Stimulated activated CD4-positive, alpha-beta T cell treated with anti-CD3 and anti-CD28 coated beads, Interleukin-15, amount 100 ng/mL, for 48 hours (primary cell): ENCODE measurements around the gene LTBP1.
"Not testable (repeated sequence)": the region's sequence is repeated elsewhere in the genome, so short reads cannot be mapped to it uniquely, and the experiment has no call there.

Source experiments
- DNase-seq, 2 donors: peaks; one replicate each; pipeline ENCODE4 v3.0.0-alpha.2; 2020; ENCODE audit warnings: low read depth in 2 of 2

The LTBP1 gene

DNA sequence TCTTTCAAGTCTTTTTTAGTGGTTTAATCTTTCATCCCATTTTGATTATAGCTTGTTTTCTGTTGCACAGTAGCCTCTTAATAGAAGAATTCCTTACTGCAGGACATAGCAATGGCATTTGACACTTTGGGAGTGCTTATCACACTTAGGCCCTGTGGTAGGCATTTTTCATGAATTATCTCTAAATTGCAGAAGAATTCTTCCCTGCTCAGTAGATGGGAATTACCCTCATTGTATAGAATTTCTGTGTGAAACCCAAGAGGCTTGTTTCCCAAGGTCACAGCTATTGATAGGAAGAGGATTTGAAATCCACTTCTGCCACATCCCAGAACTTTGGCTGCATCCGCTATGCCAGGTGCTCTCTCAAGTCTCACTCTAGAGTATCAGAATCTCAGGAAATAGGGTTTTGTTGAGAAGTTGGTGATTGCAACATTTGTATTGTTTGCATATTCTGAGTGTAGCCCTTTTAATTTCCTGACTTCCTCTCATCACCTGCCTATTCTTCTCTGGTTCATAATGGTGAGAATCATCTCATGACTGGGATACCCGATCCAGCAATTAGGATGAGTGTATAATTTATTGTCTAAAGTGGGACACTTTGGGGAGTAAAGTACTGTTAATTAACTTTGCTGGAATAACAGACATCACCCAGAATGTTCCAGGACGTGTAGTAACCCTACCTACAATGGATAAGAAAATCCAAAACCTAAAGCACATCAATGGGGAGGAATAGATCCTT, 274.5 kb downstream of the LTBP1 start:
- DNase-seq = no peak

DNA sequence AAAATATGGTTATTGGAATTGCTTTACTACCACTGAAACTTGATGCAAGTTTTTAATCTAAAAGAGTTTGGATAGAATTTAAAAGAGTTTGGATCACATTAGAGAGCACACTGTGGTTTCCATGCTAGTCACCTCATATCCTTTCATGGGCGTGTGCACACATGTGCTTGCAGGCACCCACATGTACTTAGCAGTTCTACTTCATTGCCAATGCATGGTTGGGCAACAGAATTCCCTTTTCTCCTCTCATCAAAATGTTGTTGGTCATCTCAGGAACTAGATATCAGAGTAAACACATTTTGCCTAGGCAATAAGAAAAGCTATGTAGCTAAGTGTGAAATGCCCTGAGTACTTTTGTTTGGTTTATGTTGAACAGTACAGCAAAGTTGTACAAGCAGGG, 275.6 kb downstream of the LTBP1 start:
- no peak for DNase-seq

DNA sequence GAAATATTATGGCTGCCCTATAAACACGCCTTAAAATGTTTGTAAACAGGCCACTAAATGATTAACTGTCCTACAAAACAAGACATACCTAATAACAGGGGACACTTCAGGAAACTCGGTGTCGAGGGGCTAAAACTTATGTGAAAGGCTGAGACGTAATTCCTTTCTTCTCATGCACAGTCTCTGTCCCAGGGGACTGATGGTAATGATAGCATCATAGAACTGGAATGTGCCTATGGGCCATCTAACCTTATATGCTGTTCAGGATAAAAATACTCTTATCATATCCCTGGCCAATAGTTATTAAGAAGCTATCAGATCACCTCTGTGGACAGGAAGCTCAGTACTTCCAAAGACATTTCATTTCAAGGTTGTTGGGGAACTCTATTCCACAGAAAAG, 277.1 kb downstream of the LTBP1 start:
- no peak for DNase-seq

DNA sequence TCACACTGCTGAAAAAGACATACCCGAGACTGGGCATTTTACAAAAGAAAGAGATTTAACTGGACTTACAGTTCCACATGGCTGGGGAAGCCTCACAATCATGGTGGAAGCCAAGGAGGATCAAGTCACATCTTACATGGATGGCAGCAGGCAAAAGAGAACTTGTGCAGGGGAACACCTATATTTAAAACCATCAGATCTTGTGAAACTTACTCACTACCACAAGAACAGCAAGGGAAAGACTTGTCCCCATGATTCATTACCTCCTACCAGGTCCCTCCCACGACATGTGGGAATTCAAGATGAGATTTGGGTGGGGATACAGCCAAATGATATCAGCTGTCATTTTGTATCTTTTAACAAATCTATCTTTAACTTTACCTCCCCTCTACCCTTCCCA, 278.6 kb downstream of the LTBP1 start:
- DNase-seq = no peak

DNA sequence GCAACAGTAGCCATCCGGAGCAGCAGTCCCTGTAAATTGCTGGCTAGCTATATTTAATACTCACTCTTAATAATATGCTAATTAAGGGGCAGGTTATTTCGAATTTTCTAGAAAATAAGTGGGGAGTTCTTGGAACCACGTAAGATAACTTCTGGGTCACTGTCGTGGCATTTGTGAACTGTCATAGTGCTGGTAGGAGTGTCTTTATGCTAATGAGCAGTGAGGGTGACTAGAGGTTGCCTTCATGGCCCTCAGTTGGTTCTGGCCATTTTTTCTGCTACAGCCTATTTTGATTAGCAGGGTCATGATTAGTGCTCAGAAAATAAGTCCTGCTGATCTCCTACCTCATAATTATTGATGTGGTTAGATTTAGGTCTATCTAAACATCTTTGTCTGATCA, 279.8 kb downstream of the LTBP1 start:
- DNase-seq = no peak

DNA sequence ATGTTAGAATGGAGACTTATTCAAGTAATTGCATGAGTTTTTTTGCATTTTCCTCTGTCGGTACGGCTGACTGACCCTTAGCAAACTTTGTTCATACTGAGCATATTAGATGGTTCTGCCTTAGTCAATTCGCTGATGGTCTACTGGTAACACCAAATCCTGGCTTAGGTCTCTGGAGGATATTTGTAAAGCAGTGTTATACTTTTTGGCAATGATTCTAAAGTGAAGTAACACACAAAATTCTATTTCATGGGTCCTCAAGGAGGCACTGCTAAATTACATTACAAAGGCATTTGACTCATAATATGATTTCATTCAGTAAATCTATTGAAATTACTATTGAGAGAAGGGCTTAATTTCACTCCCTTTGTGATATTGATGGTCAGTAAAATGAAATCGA, 282.9 kb downstream of the LTBP1 start:
- DNase-seq = no peak

DNA sequence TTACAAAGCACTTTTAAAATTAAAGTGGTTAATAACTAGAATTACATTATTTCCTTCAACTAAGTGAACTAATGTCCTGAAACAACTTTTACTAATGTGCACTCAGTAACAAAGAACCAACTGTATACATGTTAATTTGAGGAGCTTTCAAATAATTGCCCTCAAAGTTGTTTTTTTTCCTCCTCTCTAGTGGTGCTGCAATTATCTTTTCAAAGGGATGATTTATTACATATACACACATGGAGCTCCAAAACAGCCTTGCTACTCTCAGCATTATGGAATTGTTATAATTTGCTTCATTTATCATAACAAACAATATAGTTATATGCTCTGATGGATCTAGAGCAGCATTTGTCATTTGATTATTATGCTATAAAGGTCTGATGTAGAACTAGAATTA, 283.4 kb downstream of the LTBP1 start:
- no peak for DNase-seq

DNA sequence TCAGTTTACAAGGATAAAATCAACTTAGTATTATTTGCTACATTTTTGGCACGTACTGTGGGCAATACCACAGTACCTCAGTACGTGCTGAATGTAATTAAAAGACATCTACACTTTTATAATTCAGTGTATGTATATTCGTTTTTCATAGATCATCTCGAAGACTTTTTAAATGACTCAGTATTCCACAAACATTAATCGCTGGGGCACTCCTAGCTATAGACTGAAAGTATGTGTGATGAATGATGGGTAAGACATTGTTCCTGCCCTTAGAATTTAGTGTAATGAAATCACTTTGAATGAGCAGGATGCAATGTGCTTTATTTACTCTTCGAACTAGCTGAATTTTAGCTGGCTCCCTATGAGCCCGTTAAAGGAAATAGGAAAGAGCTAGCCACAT, 284.1 kb downstream of the LTBP1 start:
- DNase-seq = no peak

DNA sequence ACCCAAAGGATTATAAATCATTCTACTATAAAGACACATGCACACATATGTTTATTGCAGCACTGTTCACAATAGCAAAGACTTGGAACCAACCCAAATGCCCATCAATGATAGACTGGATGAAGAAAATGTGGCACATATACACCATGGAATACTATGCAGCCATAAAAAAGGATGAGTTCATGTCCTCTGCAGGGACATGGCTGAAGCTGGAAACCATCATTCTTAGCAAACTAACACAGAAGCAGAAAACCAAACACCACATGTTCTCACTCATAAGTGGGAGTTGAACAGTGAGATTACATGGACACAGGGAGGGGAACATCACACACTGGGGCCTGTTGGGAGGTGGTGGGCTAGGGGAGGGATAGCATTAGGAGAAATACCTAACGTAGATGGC, 288.8 kb downstream of the LTBP1 start:
- DNase-seq = not testable (repeated sequence)

DNA sequence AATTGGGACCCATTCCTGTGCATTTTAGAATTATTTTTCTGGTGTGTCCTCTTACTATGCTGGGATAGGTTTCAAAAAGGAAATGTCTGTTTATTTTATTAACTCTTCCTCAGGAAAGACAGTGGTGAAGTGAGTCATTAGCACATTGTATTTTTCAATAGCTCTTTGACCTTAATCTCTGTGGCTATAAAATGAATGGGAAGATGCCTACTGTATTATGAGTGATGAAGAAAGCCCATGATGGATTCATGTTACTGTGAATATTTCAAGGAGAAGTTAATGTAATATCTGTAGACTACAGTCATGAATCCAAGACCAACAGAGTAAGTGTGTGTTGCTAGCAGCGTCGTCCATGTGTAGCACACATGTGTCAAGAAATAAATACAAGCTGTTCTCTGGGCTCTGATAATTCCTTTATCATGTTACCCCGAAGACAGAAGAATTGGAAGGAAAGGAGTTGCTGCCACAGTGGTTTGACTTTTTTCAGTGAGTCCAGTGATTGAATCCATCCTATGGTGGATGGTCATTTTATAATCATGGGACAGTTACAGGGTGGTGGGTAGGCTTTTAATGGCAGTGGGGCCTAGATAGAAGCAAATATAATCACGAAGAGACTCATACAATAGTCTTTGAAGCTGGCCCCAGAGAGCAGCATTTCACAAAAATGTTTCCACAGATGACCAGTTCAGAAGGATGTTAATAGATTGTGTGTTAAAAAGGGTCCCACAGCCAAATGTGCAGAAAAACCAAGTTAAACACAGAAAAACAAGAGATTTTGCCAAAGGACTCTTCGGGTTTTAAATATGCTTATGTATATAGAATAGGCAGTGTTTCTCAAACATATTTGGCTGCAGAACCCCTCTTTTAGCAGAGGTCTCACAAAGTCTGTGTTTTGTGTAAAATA, 290.0 kb downstream of the LTBP1 start:
- no peak for DNase-seq

DNA sequence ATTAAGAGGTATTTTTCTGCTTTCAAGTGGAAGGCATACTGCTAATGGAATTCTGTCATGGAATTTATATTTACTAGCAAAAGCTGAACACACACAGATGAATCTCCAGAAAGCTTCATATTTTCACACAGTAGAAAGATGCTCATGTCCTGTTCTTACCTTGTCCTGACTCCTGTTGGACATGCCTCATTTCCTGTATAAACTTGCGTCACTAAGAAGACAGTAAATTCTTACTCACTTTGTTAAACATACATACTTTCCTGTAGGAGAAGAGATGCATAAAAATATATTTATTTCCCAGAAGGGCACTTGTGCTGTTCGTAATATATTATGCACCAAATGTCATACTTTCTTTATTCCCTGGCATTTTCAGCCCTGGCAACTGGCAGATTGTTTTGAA, 291.4 kb downstream of the LTBP1 start:
- DNase-seq = no peak

DNA sequence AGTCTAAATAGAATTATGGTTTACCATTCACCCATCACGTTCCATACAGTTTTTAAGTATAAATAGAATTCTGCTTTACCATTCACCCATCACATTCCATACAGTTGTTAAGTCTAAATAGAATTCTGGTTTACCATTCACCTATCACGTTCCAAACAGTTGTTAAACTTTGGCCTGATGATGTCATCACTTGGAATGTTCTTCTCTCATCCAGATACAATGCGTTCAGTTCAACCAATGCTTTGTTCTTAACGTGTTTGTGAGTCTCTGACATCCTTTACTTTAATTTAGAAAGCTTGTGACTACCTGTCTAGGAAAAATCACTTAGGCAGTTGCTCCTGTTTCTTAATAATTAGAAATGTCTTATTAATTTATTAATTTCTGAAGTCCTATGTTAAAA, 293.4 kb downstream of the LTBP1 start:
- DNase-seq = no peak

DNA sequence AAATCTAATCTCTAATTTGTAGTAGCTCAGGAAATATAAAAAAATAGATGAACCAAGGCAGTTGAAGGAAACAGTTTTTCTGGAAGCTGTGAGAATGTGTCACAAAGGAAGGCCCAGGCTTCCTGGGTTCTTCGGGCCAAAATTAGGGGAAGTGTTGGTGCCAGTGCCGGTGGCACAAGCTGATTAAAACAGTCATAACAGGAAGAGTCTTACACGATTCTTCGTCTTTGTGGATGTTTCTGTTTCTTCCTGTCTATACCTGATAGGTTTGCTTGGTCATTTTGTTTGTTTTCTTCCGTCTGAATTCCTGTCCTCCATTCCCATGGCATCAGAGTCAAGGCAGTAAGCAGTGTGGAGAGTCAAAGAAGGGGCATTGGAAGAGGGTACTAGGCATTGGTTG, 294.3 kb downstream of the LTBP1 start:
- no peak for DNase-seq

DNA sequence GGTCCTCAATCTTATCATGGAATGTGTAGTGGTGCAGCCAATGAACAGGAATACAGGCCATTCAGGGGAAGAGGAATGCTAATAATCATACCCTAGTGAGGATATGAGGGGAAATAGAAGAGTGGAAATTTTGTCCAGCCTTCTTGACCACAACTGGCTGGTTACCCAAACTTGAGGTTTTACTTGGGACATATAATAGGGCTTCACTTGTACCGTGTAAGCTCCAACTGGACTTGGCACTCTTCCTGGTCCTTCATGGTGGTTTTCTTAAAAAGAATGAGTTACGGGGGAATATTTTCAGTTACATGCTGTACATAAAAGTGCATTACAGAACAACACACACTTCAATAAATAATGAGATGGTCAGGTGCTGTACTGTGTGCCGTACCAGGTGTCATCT, 294.8 kb downstream of the LTBP1 start:
- no peak for DNase-seq

DNA sequence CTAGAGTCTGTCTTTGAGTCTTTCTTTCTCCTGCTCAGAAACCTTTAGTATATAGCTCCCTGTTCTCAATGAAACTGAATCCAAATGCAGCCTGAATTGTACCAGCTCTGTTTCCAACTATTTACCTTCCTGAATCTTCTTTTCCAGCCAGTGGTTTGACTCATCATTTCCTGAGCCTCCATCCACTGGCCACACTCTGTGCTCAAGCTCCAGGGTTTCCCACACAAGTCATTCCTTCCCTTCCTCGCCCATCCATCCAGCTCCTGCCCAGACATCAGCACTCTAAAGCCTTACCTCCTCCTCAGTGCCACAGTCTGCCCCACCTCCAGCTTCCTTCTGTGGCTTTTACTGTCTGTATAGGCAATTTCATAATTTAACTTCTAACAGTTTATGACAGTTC, 296.1 kb downstream of the LTBP1 start:
- DNase-seq = no peak

DNA sequence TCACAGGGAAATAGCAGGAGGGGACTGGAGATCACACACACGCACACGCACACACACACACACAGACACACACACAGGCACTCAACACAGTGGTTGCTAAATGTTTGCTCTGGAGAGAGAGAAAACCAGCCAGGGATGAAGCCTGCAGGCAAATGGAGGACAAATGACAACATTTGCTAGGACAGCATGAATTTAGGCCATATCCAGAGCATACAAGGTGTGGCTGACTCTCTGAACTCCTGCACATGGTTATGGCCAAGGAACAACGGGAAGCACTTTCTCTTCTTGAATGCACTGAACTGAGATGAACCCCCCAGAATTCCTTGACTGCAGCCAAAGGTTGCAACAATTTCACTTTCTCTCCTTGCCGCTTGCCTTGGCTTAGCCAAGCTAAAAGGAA, 299.7 kb downstream of the LTBP1 start:
- no peak for DNase-seq

DNA sequence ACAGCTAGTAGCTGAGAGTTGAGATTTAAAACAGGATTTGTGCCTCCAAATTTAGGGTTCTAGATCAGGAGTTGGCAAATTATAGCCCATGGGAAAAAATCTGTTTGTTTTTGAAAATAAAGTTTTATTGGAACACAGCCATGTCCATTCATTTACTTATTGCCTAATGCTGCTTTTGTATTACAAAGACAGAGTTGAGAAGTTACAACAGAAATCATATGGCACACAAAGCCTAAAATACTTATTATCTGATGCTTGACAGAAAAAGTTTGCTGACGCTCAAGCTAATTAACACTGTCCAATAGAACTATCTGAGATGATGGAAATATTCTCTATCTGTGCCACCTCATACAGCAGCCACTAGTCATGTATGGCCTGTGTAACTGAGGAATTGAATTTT, 300.6 kb downstream of the LTBP1 start:
- no peak for DNase-seq

DNA sequence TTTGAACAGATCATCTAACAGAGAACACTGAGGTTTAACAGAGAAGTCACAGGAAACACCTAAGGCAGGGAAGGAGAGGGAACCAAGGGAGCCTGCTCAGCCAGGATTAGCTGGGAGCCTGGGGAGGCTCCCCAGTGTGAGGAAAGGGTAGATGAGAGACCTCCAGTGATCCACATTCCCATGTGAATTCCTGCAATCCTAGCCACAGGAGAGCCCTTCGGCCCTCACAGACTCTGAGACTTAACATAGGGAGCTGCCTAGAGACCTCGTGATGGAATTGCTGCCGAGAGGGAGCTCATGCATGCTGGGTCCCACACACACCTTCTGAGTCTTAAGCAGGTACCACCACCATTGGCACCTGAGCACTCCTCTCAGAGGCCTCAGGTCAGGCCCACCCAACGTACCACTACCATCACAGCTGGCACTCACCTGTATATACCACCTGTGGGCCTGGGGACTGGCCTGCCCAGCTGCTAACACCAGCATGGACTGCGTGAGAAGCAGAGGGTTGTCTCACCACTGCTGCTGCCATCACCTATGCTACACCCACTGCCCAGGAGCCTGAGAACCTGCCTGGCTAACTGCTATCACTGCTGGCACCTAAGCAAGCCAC, 303.8 kb downstream of the LTBP1 start:
- no peak for DNase-seq

DNA sequence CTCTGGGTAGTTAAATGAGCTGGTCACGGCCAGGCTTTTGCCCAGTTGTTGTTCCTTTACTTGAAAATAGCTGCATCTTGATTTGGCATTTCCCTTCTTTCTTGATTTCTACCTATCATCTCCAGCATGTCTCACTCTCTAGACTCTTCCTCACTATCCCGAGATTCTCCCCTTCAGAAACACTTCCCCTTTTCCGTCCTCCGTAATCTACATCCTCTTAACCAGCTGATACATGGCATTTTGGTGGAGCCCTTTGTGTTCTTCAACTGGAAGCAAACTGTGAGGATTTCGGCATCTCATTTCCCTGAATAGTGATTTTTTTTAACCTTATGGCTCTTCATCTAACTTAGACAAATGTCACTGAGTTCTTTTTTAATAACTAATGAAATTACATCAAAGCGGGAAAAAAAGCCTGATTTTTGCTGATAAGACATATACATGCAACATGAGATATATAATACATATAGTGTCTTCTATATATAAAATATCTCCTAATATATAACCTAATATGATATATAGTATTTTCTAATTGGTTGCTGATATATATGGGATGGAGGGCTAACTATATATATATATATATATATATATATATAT, 309.5 kb downstream of the LTBP1 start:
- no peak for DNase-seq

DNA sequence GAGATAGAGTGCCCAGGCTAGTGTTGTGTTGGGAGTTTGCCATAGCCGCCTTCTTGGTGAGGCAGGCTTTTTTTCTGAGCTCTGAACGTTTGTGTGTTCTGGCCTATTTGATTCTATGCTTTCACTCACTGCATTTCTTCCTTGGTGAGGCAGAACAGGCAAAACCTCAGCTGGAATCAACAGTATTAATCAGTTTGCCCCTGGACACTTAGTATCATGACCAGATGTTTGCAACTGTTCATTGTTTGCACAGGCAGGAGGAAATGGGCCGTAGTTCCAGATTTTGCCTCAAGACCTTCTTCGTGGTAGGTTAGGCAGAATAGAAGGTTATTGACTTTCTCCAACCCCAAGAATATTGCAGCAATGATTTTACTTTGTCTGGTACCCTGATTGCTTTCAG, 311.6 kb downstream of the LTBP1 start:
- no peak for DNase-seq

DNA sequence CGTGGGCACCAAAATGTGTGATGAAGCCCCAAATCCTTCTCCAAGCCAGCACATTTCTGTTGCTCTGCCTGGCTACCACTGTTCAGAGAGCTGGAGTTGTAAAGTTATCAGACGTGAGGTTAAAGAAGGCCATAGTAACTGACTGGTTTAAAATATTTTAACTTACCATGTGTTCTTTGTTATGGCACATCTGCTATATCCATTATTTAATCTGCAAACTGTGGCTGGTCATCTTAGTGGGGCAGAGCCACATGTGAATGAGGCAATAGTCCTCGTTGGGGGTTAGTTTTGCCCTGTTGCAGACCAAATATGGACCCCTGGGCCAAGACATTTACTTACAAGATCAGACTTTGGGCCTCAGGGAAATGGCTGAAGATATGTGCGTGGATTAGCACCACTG, 315.3 kb downstream of the LTBP1 start:
- no peak for DNase-seq

DNA sequence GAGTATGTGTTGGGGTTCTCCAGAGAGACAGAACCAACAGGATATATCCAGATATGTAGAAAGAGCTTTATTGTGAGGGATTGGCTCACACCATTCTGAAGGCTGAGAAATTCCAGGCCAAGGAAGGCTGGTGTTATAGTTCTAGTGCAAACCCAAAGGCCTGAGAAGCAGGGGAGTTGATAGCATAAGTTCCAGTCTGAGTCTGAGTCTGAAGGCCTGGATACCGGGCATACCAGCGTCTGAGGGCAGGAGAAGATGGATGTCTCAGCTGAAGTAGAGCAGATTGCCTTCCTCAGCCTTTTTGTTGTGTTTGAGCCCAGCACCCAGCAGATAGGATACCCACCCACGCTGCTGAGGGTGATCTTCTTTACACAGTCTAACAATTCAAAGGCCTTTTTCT, 318.0 kb downstream of the LTBP1 start:
- DNase-seq = no peak
